HepG2 (cell line): ENCODE data around the gene LLGL2. TPM values are rescaled to one million over a fixed set of nuclear protein-coding genes. Genes with fewer than 3 reads are reported as not detected.

ENCODE experiments used
- ASH2L ChIP-seq: fragments of 300-600, 200-600 bp; sonication (generic); IDR thresholded peaks from 2 replicates; pipeline ENCODE4 v1.7.0; 2017; ENCODE audit warnings: low read depth, mild to moderate bottlenecking, moderate library complexity, mixed read lengths, low read length; ENCODE audit not compliant: insufficient read length
- CBFB ChIP-seq: sonication (generic); formaldehyde crosslinking; IDR thresholded peaks from 2 replicates; pipeline ENCODE4 v1.4.0; 2020; ENCODE audit warnings: missing genetic modification reagents
- ISX ChIP-seq: sonication (generic); formaldehyde crosslinking; conservative IDR thresholded peaks from 2 replicates; pipeline ENCODE4 v1.5.0; 2020; ENCODE audit warnings: missing genetic modification reagents
- KLF15 ChIP-seq: sonication (generic); formaldehyde crosslinking; IDR thresholded peaks from 2 replicates; pipeline ENCODE4 v1.8.1; 2023; ENCODE audit warnings: borderline replicate concordance, mild to moderate bottlenecking, inconsistent platforms, missing genetic modification reagents, mixed read lengths
- MED13 ChIP-seq: sonication (generic); formaldehyde crosslinking; IDR thresholded peaks from 2 replicates; pipeline ENCODE4 v1.5.0; 2020; ENCODE audit warnings: missing genetic modification reagents
- MLLT10 ChIP-seq: sonication (generic); formaldehyde crosslinking; IDR thresholded peaks from 2 replicates; pipeline ENCODE4 v1.4.0; 2020; ENCODE audit warnings: missing genetic modification reagents
- MTA1 ChIP-seq: sonication (generic); formaldehyde crosslinking; IDR thresholded peaks from 2 replicates; pipeline ENCODE4 v1.4.0; 2020; ENCODE audit warnings: missing genetic modification reagents, mild to moderate bottlenecking, borderline replicate concordance
- MYC ChIP-seq: sonication (generic); formaldehyde crosslinking; IDR thresholded peaks from 2 replicates; pipeline ENCODE4 v1.9.0; 2021; ENCODE audit warnings: missing genetic modification reagents, borderline replicate concordance
- NFKB2 ChIP-seq: sonication (generic); formaldehyde crosslinking; IDR thresholded peaks from 2 replicates; pipeline ENCODE4 v1.4.0; 2020; ENCODE audit warnings: missing genetic modification reagents, borderline replicate concordance
- SCMH1 ChIP-seq: sonication (generic); formaldehyde crosslinking; IDR thresholded peaks from 2 replicates; pipeline ENCODE4 v1.9.0; 2021; ENCODE audit warnings: missing genetic modification reagents, mild to moderate bottlenecking, borderline replicate concordance
- SNAPC2 ChIP-seq: sonication (generic); formaldehyde crosslinking; IDR thresholded peaks from 2 replicates; pipeline ENCODE4 v1.8.1; 2022; ENCODE audit warnings: mild to moderate bottlenecking, missing genetic modification reagents
- STAG1 ChIP-seq: sonication (generic); formaldehyde crosslinking; IDR thresholded peaks from 2 replicates; pipeline ENCODE4 v1.4.0; 2020; ENCODE audit warnings: missing genetic modification reagents
- TBX3 ChIP-seq: fragments of 450-650 bp; IDR thresholded peaks from 2 replicates; pipeline ENCODE4 v1.6.1; 2017; ENCODE audit warnings: antibody characterized with exemption, mild to moderate bottlenecking, inconsistent platforms, borderline replicate concordance
- ZNF274 ChIP-seq: sonication (generic); formaldehyde crosslinking; IDR thresholded peaks from 2 replicates; pipeline ENCODE4 v1.5.1; 2020; ENCODE audit warnings: mild to moderate bottlenecking, missing genetic modification reagents
- ZNF432 ChIP-seq: sonication (generic); formaldehyde crosslinking; IDR thresholded peaks from 2 replicates; pipeline ENCODE4 v1.5.0; 2020; ENCODE audit warnings: missing genetic modification reagents, mild to moderate bottlenecking, borderline replicate concordance
- ZNF460 ChIP-seq: sonication (generic); formaldehyde crosslinking; IDR thresholded peaks from 2 replicates; pipeline ENCODE4 v1.5.1; 2020; ENCODE audit warnings: missing genetic modification reagents, mild to moderate bottlenecking, borderline replicate concordance
- ZNF543 ChIP-seq: sonication (generic); formaldehyde crosslinking; IDR thresholded peaks from 2 replicates; pipeline ENCODE4 v1.4.0; 2020; ENCODE audit warnings: mild to moderate bottlenecking, missing genetic modification reagents
- polyA plus RNA-seq, 8 experiments: library from polyadenylated mRNA; depleted of rRNA in 3 of 8; stranded (reverse) in 7 of 8; unstranded in 1 of 8; fragments of >200 nt; fragmentation: Illumina TruSeq in 4 of 8; extraction: Trizol in 4 of 8; gene quantifications; 2 replicates each; pipeline versions ENCODE4 v1.2.1 to v1.2.3, GENCODE V29; 2011 to 2016; ENCODE audit warnings: low read depth in 4 of 8, missing spikeins in 1 of 8, mixed read lengths in 1 of 8; ENCODE audit not compliant: insufficient read depth in 1 of 8
- total RNA-seq, 5 experiments: library from RNA; depleted of rRNA; stranded (reverse); fragments of >200 nt; fragmentation: Illumina TruSeq; extraction: Trizol; gene quantifications; 2 replicates each; pipeline ENCODE4 v1.2.3, GENCODE V29; 2016; ENCODE audit warnings: low read depth in 1 of 5
- TF ChIP-seq, protein P1 (sequence below): sonication (generic); formaldehyde crosslinking; IDR thresholded peaks from 2 replicates; pipeline ENCODE4 v1.5.0; 2020; ENCODE audit warnings: mild to moderate bottlenecking, low read depth, missing genetic modification reagents, borderline replicate concordance
- TF ChIP-seq, protein P2 (sequence below): sonication (generic); formaldehyde crosslinking; IDR thresholded peaks from 2 replicates; pipeline ENCODE4 v1.8.1; 2023; ENCODE audit warnings: mild to moderate bottlenecking, moderate library complexity, missing genetic modification reagents
- TF ChIP-seq, protein P3 (sequence below): sonication (generic); formaldehyde crosslinking; IDR thresholded peaks from 2 replicates; pipeline ENCODE4 v1.5.0; 2020; ENCODE audit warnings: missing genetic modification reagents
- TF ChIP-seq, protein P4 (sequence below): IDR thresholded peaks from 2 replicates; pipeline ENCODE4 v1.6.1; 2016; ENCODE audit warnings: low read depth, missing genetic modification reagents, missing compliant biosample characterization

Gene LLGL2
- total and polyA plus RNA-seq, 2 of the 13 experiments (the other 11 are each of a cell fraction or from before 2014, with no cell fraction given): 83.0 to 86.7 TPM

DNA sequence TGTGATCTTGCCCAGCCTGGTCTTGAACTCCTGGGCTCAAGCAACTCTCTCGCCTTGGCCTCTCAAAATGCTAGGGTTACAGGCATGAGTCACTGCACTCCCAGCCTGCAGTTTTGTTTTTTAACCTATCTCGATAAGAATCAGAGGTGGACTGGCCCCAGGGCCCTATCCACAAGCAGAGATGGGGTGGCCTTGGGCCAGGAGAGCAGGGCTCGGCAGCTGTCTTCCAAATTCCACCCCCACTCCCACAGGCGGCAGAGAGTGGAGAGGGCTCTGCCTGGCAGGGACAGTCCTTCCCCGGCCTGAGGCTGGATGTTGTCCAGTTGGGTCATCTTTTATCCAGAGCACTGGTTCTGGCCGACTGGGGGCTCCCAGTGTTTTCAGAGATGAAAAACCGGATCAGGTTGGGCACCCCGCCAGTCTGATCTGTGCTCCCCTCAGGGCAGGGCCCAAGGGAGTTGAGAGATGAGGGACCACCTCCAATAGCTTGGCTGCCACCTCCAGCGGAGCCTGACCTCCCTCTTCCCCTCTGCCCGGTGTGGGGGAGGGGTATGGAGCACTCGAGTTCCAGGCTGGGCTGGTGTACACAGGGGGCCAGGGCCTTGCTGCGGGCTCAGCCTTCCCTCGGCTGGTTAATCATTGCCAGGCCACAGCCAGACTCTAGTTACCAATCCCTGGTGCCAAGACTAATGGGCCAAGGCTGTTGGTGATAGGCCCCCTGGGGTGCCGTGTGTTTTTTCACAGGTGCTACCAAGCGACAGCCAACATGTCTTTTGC, 31.8 kb downstream of the LLGL2 start (continued):
- no peak for TF ChIP-seq SCMH1 (CRISPR knock-in tag)
- peak; percentile 63; the same call in 1 of the 2 replicates for TF ChIP-seq CBFB
- TF ChIP-seq, protein P1, sequence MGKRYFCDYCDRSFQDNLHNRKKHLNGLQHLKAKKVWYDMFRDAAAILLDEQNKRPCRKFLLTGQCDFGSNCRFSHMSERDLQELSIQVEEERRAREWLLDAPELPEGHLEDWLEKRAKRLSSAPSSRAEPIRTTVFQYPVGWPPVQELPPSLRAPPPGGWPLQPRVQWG (CRISPR knock-in tag): no peak
- TF ChIP-seq, protein P2, sequence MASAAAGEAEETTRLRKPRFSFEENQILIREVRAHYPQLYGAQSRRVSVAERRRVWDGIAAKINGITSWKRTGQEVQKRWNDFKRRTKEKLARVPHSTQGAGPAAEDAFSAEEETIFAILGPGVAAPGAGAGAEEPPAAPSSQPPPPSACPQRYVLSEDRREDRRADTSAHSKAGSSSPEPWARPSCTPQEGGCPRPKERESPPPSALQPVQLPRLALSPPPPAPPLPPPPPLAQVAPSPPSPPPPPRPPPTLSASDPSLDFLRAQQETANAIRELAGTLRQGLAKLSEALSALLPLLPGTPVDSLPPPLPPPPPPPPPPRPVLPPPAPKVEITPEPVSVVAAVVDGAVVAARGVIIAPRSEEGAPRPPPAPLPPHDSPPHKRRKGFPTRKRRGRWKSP (CRISPR knock-in tag): no peak
- peak; percentile 96 for TF ChIP-seq ZNF543
- TF ChIP-seq ZNF432: no peak
- TF ChIP-seq TBX3: no peak
- no peak for TF ChIP-seq KLF15
- peak; percentile 76; the same call in 1 of the 2 replicates for TF ChIP-seq ZNF460 (CRISPR knock-in tag)
- TF ChIP-seq NFKB2 (CRISPR knock-in tag): peak; percentile 24; the same call in 1 of the 2 replicates
- TF ChIP-seq MTA1: peak; percentile 88; the same call in 1 of the 2 replicates
- TF ChIP-seq MYC (CRISPR knock-in tag): peak; percentile 73; the same call in 1 of the 2 replicates
- TF ChIP-seq, protein P3, sequence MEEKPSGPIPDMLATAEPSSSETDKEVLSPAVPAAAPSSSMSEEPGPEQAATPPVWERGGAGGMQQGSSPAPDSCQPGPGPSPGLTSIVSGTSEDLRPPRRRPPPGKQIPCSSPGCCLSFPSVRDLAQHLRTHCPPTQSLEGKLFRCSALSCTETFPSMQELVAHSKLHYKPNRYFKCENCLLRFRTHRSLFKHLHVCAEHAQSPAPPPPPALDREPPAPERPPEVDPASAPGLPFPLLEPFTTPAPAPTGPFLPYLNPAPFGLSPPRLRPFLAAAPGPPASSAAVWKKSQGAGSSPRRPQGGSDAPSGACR (CRISPR knock-in tag): peak; percentile 90; the same call in 1 of the 2 replicates
- TF ChIP-seq ISX: 0 out of 2 replicates have a peak, but pooled peaks have one; percentile 14
- TF ChIP-seq, protein P4, sequence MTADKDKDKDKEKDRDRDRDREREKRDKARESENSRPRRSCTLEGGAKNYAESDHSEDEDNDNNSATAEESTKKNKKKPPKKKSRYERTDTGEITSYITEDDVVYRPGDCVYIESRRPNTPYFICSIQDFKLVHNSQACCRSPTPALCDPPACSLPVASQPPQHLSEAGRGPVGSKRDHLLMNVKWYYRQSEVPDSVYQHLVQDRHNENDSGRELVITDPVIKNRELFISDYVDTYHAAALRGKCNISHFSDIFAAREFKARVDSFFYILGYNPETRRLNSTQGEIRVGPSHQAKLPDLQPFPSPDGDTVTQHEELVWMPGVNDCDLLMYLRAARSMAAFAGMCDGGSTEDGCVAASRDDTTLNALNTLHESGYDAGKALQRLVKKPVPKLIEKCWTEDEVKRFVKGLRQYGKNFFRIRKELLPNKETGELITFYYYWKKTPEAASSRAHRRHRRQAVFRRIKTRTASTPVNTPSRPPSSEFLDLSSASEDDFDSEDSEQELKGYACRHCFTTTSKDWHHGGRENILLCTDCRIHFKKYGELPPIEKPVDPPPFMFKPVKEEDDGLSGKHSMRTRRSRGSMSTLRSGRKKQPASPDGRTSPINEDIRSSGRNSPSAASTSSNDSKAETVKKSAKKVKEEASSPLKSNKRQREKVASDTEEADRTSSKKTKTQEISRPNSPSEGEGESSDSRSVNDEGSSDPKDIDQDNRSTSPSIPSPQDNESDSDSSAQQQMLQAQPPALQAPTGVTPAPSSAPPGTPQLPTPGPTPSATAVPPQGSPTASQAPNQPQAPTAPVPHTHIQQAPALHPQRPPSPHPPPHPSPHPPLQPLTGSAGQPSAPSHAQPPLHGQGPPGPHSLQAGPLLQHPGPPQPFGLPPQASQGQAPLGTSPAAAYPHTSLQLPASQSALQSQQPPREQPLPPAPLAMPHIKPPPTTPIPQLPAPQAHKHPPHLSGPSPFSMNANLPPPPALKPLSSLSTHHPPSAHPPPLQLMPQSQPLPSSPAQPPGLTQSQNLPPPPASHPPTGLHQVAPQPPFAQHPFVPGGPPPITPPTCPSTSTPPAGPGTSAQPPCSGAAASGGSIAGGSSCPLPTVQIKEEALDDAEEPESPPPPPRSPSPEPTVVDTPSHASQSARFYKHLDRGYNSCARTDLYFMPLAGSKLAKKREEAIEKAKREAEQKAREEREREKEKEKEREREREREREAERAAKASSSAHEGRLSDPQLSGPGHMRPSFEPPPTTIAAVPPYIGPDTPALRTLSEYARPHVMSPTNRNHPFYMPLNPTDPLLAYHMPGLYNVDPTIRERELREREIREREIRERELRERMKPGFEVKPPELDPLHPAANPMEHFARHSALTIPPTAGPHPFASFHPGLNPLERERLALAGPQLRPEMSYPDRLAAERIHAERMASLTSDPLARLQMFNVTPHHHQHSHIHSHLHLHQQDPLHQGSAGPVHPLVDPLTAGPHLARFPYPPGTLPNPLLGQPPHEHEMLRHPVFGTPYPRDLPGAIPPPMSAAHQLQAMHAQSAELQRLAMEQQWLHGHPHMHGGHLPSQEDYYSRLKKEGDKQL (CRISPR knock-in tag): peak; percentile 85; the same call in 1 of the 2 replicates
- TF ChIP-seq STAG1 (CRISPR knock-in tag): peak; percentile 30; the same call in 1 of the 2 replicates
- no peak for TF ChIP-seq MLLT10 (CRISPR knock-in tag)
- TF ChIP-seq ASH2L: peak; percentile 88
- TF ChIP-seq ZNF274 (CRISPR knock-in tag): peak; percentile 46; the same call in 1 of the 2 replicates
- peak; percentile 55; the same call in 1 of the 2 replicates for TF ChIP-seq MED13 (CRISPR knock-in tag)
- TF ChIP-seq SNAPC2 (CRISPR knock-in tag): peak; percentile 96; the same call in 1 of the 2 replicates
